Mammary epithelial cell (primary cell): ENCODE data around the gene AIM2.

Experiments used
- EZH2 ChIP-seq: IDR thresholded peaks from 2 replicates; pipeline ENCODE4 v1.6.1; 2012; ENCODE audit warnings: low read length, inconsistent platforms, borderline replicate concordance
- TF ChIP-seq, protein P1 (sequence below), 2 donors: IDR thresholded peaks in 1 of 2; conservative IDR thresholded peaks in 1 of 2; 2 replicates each; pipeline ENCODE4 v1.5.1; 2011 to 2012; ENCODE audit warnings: inconsistent platforms in 2 of 2, low read length in 2 of 2, mild to moderate bottlenecking in 2 of 2, control low read depth in 1 of 2, low read depth in 1 of 2; ENCODE audit not compliant: insufficient read depth in 1 of 2; ENCODE audit errors: extremely low read depth in 1 of 2

DNA sequence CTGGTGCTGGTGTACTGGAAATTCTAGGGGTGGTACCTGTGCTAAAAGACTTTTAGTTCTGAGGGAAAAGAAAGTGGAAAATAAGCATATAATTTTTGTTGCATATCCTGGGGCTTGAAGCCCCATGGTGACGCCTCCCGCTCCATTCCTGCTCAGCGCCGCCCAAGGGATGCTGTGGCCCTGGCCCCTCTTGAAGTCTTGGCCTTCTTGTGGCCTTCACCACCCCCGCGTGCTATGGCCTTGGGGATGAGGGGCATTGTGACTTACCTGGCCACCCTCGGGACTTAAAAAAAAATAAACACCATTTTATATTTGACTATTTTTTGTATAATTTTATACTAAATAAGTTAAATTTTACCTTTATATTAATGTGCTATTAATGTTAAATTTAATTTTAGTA, 51.5 kb downstream of the AIM2 start:
- TF ChIP-seq, protein P1, sequence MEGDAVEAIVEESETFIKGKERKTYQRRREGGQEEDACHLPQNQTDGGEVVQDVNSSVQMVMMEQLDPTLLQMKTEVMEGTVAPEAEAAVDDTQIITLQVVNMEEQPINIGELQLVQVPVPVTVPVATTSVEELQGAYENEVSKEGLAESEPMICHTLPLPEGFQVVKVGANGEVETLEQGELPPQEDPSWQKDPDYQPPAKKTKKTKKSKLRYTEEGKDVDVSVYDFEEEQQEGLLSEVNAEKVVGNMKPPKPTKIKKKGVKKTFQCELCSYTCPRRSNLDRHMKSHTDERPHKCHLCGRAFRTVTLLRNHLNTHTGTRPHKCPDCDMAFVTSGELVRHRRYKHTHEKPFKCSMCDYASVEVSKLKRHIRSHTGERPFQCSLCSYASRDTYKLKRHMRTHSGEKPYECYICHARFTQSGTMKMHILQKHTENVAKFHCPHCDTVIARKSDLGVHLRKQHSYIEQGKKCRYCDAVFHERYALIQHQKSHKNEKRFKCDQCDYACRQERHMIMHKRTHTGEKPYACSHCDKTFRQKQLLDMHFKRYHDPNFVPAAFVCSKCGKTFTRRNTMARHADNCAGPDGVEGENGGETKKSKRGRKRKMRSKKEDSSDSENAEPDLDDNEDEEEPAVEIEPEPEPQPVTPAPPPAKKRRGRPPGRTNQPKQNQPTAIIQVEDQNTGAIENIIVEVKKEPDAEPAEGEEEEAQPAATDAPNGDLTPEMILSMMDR (conservative IDR thresholded peaks at IDR 0.05 in 1 of 2, IDR thresholded peaks at IDR 0.05 in 1 of 2; ENCODE audit: extremely low read depth in 1 of 2, insufficient read depth in 1 of 2, low read depth in 1 of 2, low read length in 2 of 2): no peak
- no peak for TF ChIP-seq EZH2
